ENCODE results near the gene OS9. TPM values are rescaled to one million over a fixed set of nuclear protein-coding genes. Genes with fewer than 3 reads are reported as not detected.

The OS9 gene
- total and polyA plus RNA-seq, 9 donors = 128 to 387 (median 200) TPM

DNA sequence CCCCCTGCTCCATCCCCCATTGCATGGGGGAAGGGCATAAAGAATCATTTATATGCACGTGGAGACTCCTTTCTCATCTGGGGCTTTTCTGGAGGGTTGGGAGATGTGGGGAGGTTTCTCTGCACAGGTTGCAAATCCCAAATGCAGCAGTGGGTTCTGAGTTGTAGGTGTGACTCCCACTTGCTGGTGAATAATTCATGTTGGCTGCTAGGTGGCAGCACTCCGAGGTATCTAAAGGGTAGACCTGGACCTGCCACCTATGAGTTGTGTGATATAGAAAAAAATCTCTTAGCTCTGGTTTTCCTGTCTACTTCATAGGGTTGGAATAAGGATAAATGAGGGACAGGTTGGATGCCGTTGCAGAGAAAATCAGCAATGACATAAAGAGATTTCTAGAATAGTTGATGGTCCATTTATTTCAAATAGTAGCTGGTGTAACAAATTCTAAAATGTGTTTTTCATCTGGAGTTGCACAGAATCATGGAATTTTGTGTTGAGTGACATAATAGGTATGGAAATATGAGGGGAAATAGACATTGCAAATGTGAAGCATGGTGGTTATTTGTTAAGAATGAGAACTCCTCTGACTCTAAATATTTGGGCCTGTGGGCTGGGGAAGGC is 65.5 kb downstream of the OS9 start:
- Histone ChIP-seq H3K36me3 (no peaks in the 10 kb centered on the region), H3K4me3 (no peak overlapping the region), H3K9me3 (peaks cover 0 to 10% of the 10 kb centered on the region in 2 donors), H3K4me1 (ENCODE audit: insufficient read depth) (peaks cover 6% of the 10 kb centered on the region), H3K27me3 (no peaks in the 10 kb centered on the region), H3K27ac (no peak overlapping the region)
- WGBS, 3 donors = 44 to 47% (median 46%) methylated on average over 3 of the region's 3 CpGs
- TF ChIP-seq EP300 (IDR thresholded peaks at IDR 0.05) (no peak), POLR2A (IDR thresholded peaks at IDR 0.05) (no peak)
- TF ChIP-seq, protein P1, sequence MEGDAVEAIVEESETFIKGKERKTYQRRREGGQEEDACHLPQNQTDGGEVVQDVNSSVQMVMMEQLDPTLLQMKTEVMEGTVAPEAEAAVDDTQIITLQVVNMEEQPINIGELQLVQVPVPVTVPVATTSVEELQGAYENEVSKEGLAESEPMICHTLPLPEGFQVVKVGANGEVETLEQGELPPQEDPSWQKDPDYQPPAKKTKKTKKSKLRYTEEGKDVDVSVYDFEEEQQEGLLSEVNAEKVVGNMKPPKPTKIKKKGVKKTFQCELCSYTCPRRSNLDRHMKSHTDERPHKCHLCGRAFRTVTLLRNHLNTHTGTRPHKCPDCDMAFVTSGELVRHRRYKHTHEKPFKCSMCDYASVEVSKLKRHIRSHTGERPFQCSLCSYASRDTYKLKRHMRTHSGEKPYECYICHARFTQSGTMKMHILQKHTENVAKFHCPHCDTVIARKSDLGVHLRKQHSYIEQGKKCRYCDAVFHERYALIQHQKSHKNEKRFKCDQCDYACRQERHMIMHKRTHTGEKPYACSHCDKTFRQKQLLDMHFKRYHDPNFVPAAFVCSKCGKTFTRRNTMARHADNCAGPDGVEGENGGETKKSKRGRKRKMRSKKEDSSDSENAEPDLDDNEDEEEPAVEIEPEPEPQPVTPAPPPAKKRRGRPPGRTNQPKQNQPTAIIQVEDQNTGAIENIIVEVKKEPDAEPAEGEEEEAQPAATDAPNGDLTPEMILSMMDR (IDR thresholded peaks at IDR 0.05) = no peak
- intact Hi-C loops (cut with DNase I) = no loop called here
- DNase-seq = no peak

DNA sequence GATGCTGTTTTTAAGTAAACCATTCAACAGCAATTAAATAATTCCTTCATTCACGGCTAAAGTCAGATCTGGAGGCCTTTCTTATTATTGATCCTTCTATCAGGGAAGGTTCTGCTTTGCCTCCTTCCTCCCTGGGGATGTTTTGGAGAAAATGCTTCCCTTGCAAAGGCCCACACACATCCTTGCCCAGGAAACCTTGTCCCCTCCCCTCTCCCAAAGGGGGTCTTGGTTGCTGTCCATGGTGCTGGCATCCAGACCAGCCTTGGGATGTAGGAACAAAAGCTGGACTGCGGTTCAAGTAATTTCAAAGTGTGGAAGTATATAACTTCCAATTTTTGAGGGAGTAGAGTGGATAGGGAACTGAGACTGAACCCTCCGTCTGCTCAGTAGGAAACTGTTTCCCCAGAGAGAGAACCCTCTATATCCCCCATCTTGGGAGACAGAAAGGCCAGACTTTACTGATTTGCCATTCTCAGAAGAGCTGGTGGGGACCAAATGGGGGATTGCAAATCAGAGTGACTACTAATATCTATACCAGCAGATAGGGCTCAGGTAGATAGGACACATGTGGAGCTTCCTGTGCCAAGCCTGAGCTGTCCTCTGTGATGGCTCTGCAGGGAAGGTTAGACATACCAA is 66.5 kb downstream of the OS9 start:
- no peak for TF ChIP-seq EP300 (IDR thresholded peaks at IDR 0.05)
- no peak for TF ChIP-seq POLR2A (IDR thresholded peaks at IDR 0.05)
- TF ChIP-seq, protein P1 (IDR thresholded peaks at IDR 0.05) = no peak
- Histone ChIP-seq H3K36me3 (no peaks in the 10 kb centered on the region), H3K4me3 (no peak overlapping the region), H3K27ac (no peak overlapping the region), H3K27me3 (no peaks in the 10 kb centered on the region), H3K4me1 (ENCODE audit: insufficient read depth) (peaks cover 8% of the 10 kb centered on the region), H3K9me3 (peaks cover 0 to 10% of the 10 kb centered on the region in 2 donors)
- intact Hi-C loops (cut with DNase I) = no loop called here
- WGBS, 3 donors = 85 to 90% (median 89%) methylated on average over 3 of the region's 3 CpGs
- no peak for DNase-seq

- Histone ChIP-seq H3K27me3 (no peaks in the 10 kb centered on the region), H3K27ac (no peak overlapping the region), H3K4me1 (ENCODE audit: insufficient read depth) (peaks cover 7% of the 10 kb centered on the region), H3K36me3 (no peaks in the 10 kb centered on the region), H3K4me3 (no peak overlapping the region), H3K9me3 (peaks cover 0 to 10% of the 10 kb centered on the region in 2 donors)
- TF ChIP-seq, protein P1 (IDR thresholded peaks at IDR 0.05) = no peak
- DNase-seq = no peak
- 80 to 85% (median 83%) methylated on average over 4 of the region's 4 CpGs for WGBS, 3 donors
- intact Hi-C loops (cut with DNase I) = no loop called here
Observed at GRCh38 chr12:57761391-57761998, 67.6 kb downstream of the OS9 start.

DNA sequence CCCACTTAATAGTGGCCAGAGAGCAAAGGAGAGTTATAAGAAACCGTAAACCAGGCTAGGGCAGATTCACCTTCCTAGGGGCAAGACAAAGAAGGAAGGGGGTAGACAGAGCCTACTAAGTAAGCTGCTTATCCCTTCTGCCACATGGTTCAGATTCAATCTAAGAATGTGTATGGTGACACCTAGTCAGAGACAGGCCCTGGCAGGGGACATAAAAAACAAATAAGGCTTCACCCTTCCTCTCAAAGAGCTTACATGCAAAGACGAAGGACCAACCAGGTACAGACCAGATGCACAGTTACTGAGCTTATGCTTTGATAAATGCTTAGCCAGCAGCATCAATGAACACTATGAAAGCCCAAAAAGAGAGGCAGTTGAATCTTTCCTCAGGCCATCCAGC is 68.5 kb downstream of the OS9 start:
- WGBS, 3 donors = 83 to 90% (median 88%) methylated on average over 2 of the region's 2 CpGs
- Histone ChIP-seq H3K4me1 (ENCODE audit: insufficient read depth) (peaks cover 12% of the 10 kb centered on the region), H3K27me3 (no peaks in the 10 kb centered on the region), H3K9me3 (peaks cover 0 to 10% of the 10 kb centered on the region in 2 donors), H3K36me3 (no peaks in the 10 kb centered on the region), H3K4me3 (no peak overlapping the region), H3K27ac (no peak overlapping the region)
- no peak for DNase-seq
- intact Hi-C loops (cut with DNase I) = no loop called here
- TF ChIP-seq, protein P1 (IDR thresholded peaks at IDR 0.05) = no peak
- TF ChIP-seq EP300 (IDR thresholded peaks at IDR 0.05) (no peak), POLR2A (IDR thresholded peaks at IDR 0.05) (no peak)
